Kidney epithelial cell (primary cell): ENCODE results near the gene L3MBTL4. TPM values are rescaled to one million over a fixed set of nuclear protein-coding genes. Genes with fewer than 3 reads are reported as not detected.

Source experiments
- DNase-seq: peaks from one replicate; pipeline ENCODE4 v3.0.0-alpha.2; 2010; ENCODE audit warnings: low read depth
- H3K27me3 ChIP-seq: 2 replicates; pipeline ENCODE4 v1.6.0; 2011; ENCODE audit warnings: low read length; ENCODE audit not compliant: control insufficient read depth, insufficient read depth
- H3K36me3 ChIP-seq: 2 replicates; pipeline ENCODE4 v1.5.1; 2011; ENCODE audit warnings: low read length; ENCODE audit not compliant: control insufficient read depth, insufficient read depth
- H3K4me3 ChIP-seq: 2 replicates; pipeline ENCODE4 v1.5.1; 2011; ENCODE audit warnings: low read depth, mild to moderate bottlenecking, control low read depth, low read length
- CTCF ChIP-seq: IDR thresholded peaks from 2 replicates; pipeline ENCODE4 v1.5.1; 2011; ENCODE audit warnings: mild to moderate bottlenecking, moderate library complexity, low read length, control low read depth, inconsistent platforms; ENCODE audit not compliant: insufficient read depth, poor library complexity, severe bottlenecking
- total RNA-seq: library from RNA; depleted of rRNA; stranded (reverse); fragments of >200 nt; gene quantifications from 2 replicates; pipeline ENCODE4 v1.2.3, GENCODE V29; 2015

Gene L3MBTL4
- total RNA-seq, 1 donor from 2014 or later = 9.8 TPM

- Histone ChIP-seq H3K27me3 (no peaks in the 10 kb centered on the region), H3K36me3 (no peaks in the 10 kb centered on the region), H3K4me3 (no peak overlapping the region)
- TF ChIP-seq CTCF = no peak
- DNase-seq = no peak
Measured at GRCh38 chr18:6313415-6313814, 101.3 kb downstream of the L3MBTL4 start.

DNA sequence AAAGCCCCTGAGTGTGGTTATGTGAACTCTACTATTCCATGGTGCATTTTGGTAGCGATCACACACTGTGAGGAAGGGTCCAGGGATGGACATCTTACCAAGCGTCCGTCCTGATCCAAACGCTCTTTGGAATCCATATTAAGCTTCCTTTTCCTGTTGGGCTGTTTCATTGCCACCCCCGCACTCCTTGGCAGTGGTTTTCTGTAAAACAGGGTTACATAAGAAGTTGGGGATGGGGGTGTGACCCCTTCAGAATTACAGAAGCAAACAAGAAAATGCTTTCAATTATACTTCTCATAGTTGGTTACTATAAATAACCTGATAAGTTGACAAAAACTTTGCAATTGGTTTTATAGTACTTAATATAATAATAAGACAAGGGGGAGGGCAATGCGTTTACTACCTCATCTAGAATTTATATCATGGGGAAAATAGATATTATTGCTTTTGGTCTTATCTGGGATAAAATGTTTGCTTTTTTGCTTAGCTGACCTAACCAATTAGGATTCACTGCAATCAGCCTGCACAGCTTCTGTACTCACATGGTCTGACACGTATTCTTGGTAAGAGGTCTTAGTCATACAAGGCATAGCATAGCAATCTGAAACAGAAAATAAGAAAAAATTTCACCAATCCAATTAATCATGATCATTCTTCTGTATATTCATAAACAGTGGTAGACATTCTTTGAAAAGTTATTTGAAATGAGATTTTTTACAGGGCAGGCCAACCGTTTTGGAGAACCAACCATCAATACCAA, 103.1 kb downstream of the L3MBTL4 start:
- Histone ChIP-seq H3K4me3 (no peak overlapping the region), H3K27me3 (no peaks in the 10 kb centered on the region), H3K36me3 (no peaks in the 10 kb centered on the region)
- no peak for TF ChIP-seq CTCF
- DNase-seq = no peak

- Histone ChIP-seq H3K4me3 (no peak overlapping the region), H3K36me3 (no peaks in the 10 kb centered on the region), H3K27me3 (no peaks in the 10 kb centered on the region)
- DNase-seq = no peak
- TF ChIP-seq CTCF = no peak
Measured at GRCh38 chr18:6310714-6311113, 104.0 kb downstream of the L3MBTL4 start.

- H3K27me3 ChIP-seq = no peaks in the 10 kb centered on the region
- no peaks in the 10 kb centered on the region for H3K36me3 ChIP-seq
- no peak for DNase-seq
- H3K4me3 ChIP-seq = no peak overlapping the region
- TF ChIP-seq CTCF = no peak
Measured at GRCh38 chr18:6297875-6298274, 116.8 kb downstream of the L3MBTL4 start.

DNA sequence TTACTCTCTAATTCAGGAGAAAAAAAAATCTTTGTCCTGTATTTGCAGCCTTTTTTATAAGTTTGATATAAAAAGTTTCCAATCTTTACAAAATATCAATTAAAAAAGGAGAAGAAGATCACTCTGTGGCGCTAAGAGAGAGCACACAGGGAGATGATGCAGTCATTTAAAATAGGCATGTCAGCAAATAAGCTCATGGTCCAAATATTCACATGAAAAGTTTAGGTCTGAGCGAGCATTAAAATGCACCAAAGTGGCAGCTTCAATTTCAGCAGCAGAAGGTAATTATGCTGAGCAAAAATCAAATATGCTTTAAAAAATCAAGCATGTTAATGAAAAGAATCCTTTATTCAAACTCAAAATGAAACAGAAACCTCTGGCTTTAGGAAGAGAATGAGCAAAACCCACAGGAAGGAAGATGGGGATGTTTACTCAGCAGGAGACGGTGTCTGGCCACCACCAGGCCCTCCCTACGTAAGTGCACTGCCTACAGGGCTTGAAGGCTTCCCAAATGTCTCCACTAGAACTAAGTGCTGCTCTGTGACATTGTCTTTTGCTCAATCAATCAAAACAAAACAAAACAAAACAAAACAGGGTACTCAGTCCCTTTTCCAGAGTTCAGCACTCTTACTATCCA, 120.4 kb downstream of the L3MBTL4 start:
- no peak for DNase-seq
- Histone ChIP-seq H3K27me3 (no peaks in the 10 kb centered on the region), H3K36me3 (no peaks in the 10 kb centered on the region), H3K4me3 (no peak overlapping the region)
- no peak for TF ChIP-seq CTCF
